Measurements from ENCODE around the gene RGS6. TPM values are rescaled to one million over a fixed set of nuclear protein-coding genes. Genes with fewer than 3 reads are reported as not detected.

Gene RGS6
- total and polyA plus RNA-seq, 2 donors (not counting 1 experiment from before 2014, with no cell fraction given), result not detected

- Histone ChIP-seq H3K27me3 (ENCODE audit: control insufficient read depth, insufficient read depth, low read length) (no peaks in the 10 kb centered on the region), H2AFZ (ENCODE audit: low read length) (no peak overlapping the region), H3K4me3 (replicated peaks in 1 of 4; ENCODE audit: control extremely low read depth in 1 of 4, insufficient read depth in 1 of 4, low read depth in 3 of 4, low read length in 4 of 4) (no peak overlapping the region), H3K9ac (ENCODE audit: insufficient read depth, low read length) (no peak overlapping the region), H3K4me2 (ENCODE audit: extremely low read depth, insufficient read depth, low read length) (no peak overlapping the region), H3K27ac (ENCODE audit: insufficient read depth, low read length) (no peak overlapping the region), H3K9me3 (ENCODE audit: control insufficient read depth, insufficient read depth, low read depth, low read length) (no peaks in the 10 kb centered on the region), H3K4me1 (ENCODE audit: control insufficient read depth, extremely low read depth, insufficient read depth, low read length) (peaks cover 5% of the 10 kb centered on the region), H4K20me1 (ENCODE audit: control insufficient read depth, extremely low read depth, insufficient read depth, low read length) (no peaks in the 10 kb centered on the region), H3K79me2 (ENCODE audit: control insufficient read depth, insufficient read depth, low read length) (no peaks in the 10 kb centered on the region), H3K36me3 (ENCODE audit: control insufficient read depth, insufficient read depth, low read length) (no peaks in the 10 kb centered on the region)
- no peak for DNase-seq (ENCODE audit: low read depth in 2 of 2)
- TF ChIP-seq, protein P1, sequence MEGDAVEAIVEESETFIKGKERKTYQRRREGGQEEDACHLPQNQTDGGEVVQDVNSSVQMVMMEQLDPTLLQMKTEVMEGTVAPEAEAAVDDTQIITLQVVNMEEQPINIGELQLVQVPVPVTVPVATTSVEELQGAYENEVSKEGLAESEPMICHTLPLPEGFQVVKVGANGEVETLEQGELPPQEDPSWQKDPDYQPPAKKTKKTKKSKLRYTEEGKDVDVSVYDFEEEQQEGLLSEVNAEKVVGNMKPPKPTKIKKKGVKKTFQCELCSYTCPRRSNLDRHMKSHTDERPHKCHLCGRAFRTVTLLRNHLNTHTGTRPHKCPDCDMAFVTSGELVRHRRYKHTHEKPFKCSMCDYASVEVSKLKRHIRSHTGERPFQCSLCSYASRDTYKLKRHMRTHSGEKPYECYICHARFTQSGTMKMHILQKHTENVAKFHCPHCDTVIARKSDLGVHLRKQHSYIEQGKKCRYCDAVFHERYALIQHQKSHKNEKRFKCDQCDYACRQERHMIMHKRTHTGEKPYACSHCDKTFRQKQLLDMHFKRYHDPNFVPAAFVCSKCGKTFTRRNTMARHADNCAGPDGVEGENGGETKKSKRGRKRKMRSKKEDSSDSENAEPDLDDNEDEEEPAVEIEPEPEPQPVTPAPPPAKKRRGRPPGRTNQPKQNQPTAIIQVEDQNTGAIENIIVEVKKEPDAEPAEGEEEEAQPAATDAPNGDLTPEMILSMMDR (conservative IDR thresholded peaks at IDR 0.05 in 1 of 2, IDR thresholded peaks at IDR 0.05 in 1 of 2; ENCODE audit: low read depth in 1 of 2, low read length in 2 of 2), result no peak
- no peak for TF ChIP-seq EZH2 (IDR thresholded peaks at IDR 0.05; ENCODE audit: low read length, missing control alignments)
Measured at GRCh38 chr14:72553656-72554055, 621.4 kb downstream of the RGS6 start.

GRCh38 chr14:72554401-72554800, 622.2 kb downstream of the RGS6 start:
- H3K36me3 ChIP-seq (ENCODE audit: control insufficient read depth, insufficient read depth, low read length), result no peaks in the 10 kb centered on the region
- no peak overlapping the region for H3K4me3 ChIP-seq (replicated peaks in 1 of 4; ENCODE audit: control extremely low read depth in 1 of 4, insufficient read depth in 1 of 4, low read depth in 3 of 4, low read length in 4 of 4)
- H3K79me2 ChIP-seq (ENCODE audit: control insufficient read depth, insufficient read depth, low read length), result no peaks in the 10 kb centered on the region
- no peak overlapping the region for H3K27ac ChIP-seq (ENCODE audit: insufficient read depth, low read length)
- H3K4me1 ChIP-seq (ENCODE audit: control insufficient read depth, extremely low read depth, insufficient read depth, low read length), result peaks cover 9% of the 10 kb centered on the region
- H3K9me3 ChIP-seq (ENCODE audit: control insufficient read depth, insufficient read depth, low read depth, low read length), result no peaks in the 10 kb centered on the region
- no peak overlapping the region for H3K9ac ChIP-seq (ENCODE audit: insufficient read depth, low read length)
- H2AFZ ChIP-seq (ENCODE audit: low read length), result no peak overlapping the region
- no peaks in the 10 kb centered on the region for H4K20me1 ChIP-seq (ENCODE audit: control insufficient read depth, extremely low read depth, insufficient read depth, low read length)
- no peaks in the 10 kb centered on the region for H3K27me3 ChIP-seq (ENCODE audit: control insufficient read depth, insufficient read depth, low read length)
- no peak overlapping the region for H3K4me2 ChIP-seq (ENCODE audit: extremely low read depth, insufficient read depth, low read length)
- no peak for DNase-seq (ENCODE audit: low read depth in 2 of 2)
- TF ChIP-seq, protein P1 (conservative IDR thresholded peaks at IDR 0.05 in 1 of 2, IDR thresholded peaks at IDR 0.05 in 1 of 2; ENCODE audit: low read depth in 1 of 2, low read length in 2 of 2), result no peak
- no peak for TF ChIP-seq EZH2 (IDR thresholded peaks at IDR 0.05; ENCODE audit: low read length, missing control alignments)

- no peaks in the 10 kb centered on the region for H3K79me2 ChIP-seq (ENCODE audit: control insufficient read depth, insufficient read depth, low read length)
- no peaks in the 10 kb centered on the region for H3K27me3 ChIP-seq (ENCODE audit: control insufficient read depth, insufficient read depth, low read length)
- no peak for DNase-seq (ENCODE audit: low read depth in 2 of 2)
- H3K4me3 ChIP-seq (replicated peaks in 1 of 4; ENCODE audit: control extremely low read depth in 1 of 4, insufficient read depth in 1 of 4, low read depth in 3 of 4, low read length in 4 of 4), result no peak overlapping the region
- no peak overlapping the region for H3K9ac ChIP-seq (ENCODE audit: insufficient read depth, low read length)
- no peaks in the 10 kb centered on the region for H3K36me3 ChIP-seq (ENCODE audit: control insufficient read depth, insufficient read depth, low read length)
- H3K27ac ChIP-seq (ENCODE audit: insufficient read depth, low read length), result no peak overlapping the region
- no peaks in the 10 kb centered on the region for H4K20me1 ChIP-seq (ENCODE audit: control insufficient read depth, extremely low read depth, insufficient read depth, low read length)
- peaks cover 9% of the 10 kb centered on the region for H3K4me1 ChIP-seq (ENCODE audit: control insufficient read depth, extremely low read depth, insufficient read depth, low read length)
- no peak overlapping the region for H3K4me2 ChIP-seq (ENCODE audit: extremely low read depth, insufficient read depth, low read length)
- TF ChIP-seq, protein P1 (conservative IDR thresholded peaks at IDR 0.05 in 1 of 2, IDR thresholded peaks at IDR 0.05 in 1 of 2; ENCODE audit: low read depth in 1 of 2, low read length in 2 of 2), result no peak
- no peak for TF ChIP-seq EZH2 (IDR thresholded peaks at IDR 0.05; ENCODE audit: low read length, missing control alignments)
- H3K9me3 ChIP-seq (ENCODE audit: control insufficient read depth, insufficient read depth, low read depth, low read length), result no peaks in the 10 kb centered on the region
- no peak overlapping the region for H2AFZ ChIP-seq (ENCODE audit: low read length)
Measured at GRCh38 chr14:72554994-72555608, 622.9 kb downstream of the RGS6 start.

Measured in fibroblast of lung (primary cell).